Loucy (cell line): Measurements from ENCODE around the gene KIR3DL3.

Experiments
- CTCF ChIP-seq: fragments of 200-600 bp; sonication (generic); conservative IDR thresholded peaks from 2 replicates; pipeline ENCODE4 v1.5.1; 2014; ENCODE audit warnings: mild to moderate bottlenecking, antibody characterized with exemption, low read length
- EZH2phosphoT487 ChIP-seq: fragments of 200-600 bp; IDR thresholded peaks from 2 replicates; pipeline ENCODE4 v1.6.1; 2018; ENCODE audit warnings: antibody characterized with exemption, mild to moderate bottlenecking, moderate library complexity, borderline replicate concordance

DNA sequence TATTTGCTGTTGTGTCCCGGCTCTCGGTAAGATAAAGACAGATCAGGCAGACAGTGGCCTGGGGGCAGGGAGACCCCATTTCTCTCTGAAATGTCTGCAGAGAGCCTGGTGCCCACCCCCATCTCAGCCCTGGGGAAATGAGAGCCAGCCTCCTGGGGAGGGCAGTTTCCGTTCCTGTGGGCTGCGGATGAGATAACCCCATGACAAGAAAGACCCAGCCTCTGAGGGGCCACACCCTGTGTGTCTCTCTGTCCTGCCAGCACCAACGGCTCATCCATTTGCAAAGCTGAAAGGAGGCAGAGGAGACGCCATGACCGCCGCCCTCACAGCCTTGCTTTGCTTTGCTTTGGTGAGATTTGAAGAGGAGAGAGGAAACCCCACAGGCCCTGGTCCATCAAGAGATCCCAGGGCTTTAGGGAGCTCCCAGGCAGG is 28.1 kb upstream of the KIR3DL3 start:
- TF ChIP-seq CTCF (no peak), EZH2phosphoT487 (no peak)
